Measurements from ENCODE around the gene BUD13.

Gene BUD13

GRCh38 chr11:116819049-116819448, 46.3 kb upstream of the BUD13 start:
- Histone ChIP-seq H4K20me1 (ENCODE audit: insufficient read depth, low read length, poor library complexity, severe bottlenecking) (no peaks in the 10 kb centered on the region), H3K9ac (ENCODE audit: low read depth, low read length, poor library complexity, severe bottlenecking) (no peak overlapping the region), H3K27me3 (ENCODE audit: insufficient read depth, low read length, poor library complexity, severe bottlenecking) (no peaks in the 10 kb centered on the region), H3F3A (ENCODE audit: low read depth) (no peaks in the 10 kb centered on the region; the same call in 1 of the 2 replicates), H3K9me2 (replicated peaks; ENCODE audit: low read depth, low read length) (no peaks in the 10 kb centered on the region), H3K36me3 (ENCODE audit: insufficient read depth, low read length) (no peaks in the 10 kb centered on the region), H3K9me3 (ENCODE audit: insufficient read depth, low read depth, low read length) (no peaks in the 10 kb centered on the region), H3K4me3 (ENCODE audit: low read length, poor library complexity, severe bottlenecking) (no peak overlapping the region), H2AFZ (ENCODE audit: low read length) (no peak overlapping the region), H3K4me1 (ENCODE audit: insufficient read depth, low read length, poor library complexity, severe bottlenecking) (no peaks in the 10 kb centered on the region), H3K4me2 (ENCODE audit: low read depth, low read length, poor library complexity, severe bottlenecking) (no peak overlapping the region), H3K79me2 (ENCODE audit: insufficient read depth, low read length) (no peaks in the 10 kb centered on the region)
- TF ChIP-seq CTCF (conservative IDR thresholded peaks at IDR 0.05; ENCODE audit: low read length) (no peak), EZH2phosphoT487 (IDR thresholded peaks at IDR 0.05; ENCODE audit: borderline replicate concordance) (no peak)

GRCh38 chr11:116814502-116814901, 41.7 kb upstream of the BUD13 start:
- H3K79me2 ChIP-seq (ENCODE audit: insufficient read depth, low read length): no peaks in the 10 kb centered on the region

GRCh38 chr11:116813781-116814471, 41.1 kb upstream of the BUD13 start:
- H3K9ac ChIP-seq (ENCODE audit: low read depth, low read length, poor library complexity, severe bottlenecking): no peak overlapping the region
- H2AFZ ChIP-seq (ENCODE audit: low read length): no peak overlapping the region
- H3K4me1 ChIP-seq (ENCODE audit: insufficient read depth, low read length, poor library complexity, severe bottlenecking): no peaks in the 10 kb centered on the region
- H3K27me3 ChIP-seq (ENCODE audit: insufficient read depth, low read length, poor library complexity, severe bottlenecking): no peaks in the 10 kb centered on the region
- H3K4me2 ChIP-seq (ENCODE audit: low read depth, low read length, poor library complexity, severe bottlenecking): no peak overlapping the region
- H3F3A ChIP-seq (ENCODE audit: low read depth): no peaks in the 10 kb centered on the region; the same call in 1 of the 2 replicates
- H3K79me2 ChIP-seq (ENCODE audit: insufficient read depth, low read length): no peaks in the 10 kb centered on the region
- no peaks in the 10 kb centered on the region for H3K36me3 ChIP-seq (ENCODE audit: insufficient read depth, low read length)
- H4K20me1 ChIP-seq (ENCODE audit: insufficient read depth, low read length, poor library complexity, severe bottlenecking): no peaks in the 10 kb centered on the region
- no peak overlapping the region for H3K4me3 ChIP-seq (ENCODE audit: low read length, poor library complexity, severe bottlenecking)
- H3K9me2 ChIP-seq (replicated peaks; ENCODE audit: low read depth, low read length): no peaks in the 10 kb centered on the region
- no peak for TF ChIP-seq CTCF (conservative IDR thresholded peaks at IDR 0.05; ENCODE audit: low read length)
- no peak for TF ChIP-seq EZH2phosphoT487 (IDR thresholded peaks at IDR 0.05; ENCODE audit: borderline replicate concordance)
- no peaks in the 10 kb centered on the region for H3K9me3 ChIP-seq (ENCODE audit: insufficient read depth, low read depth, low read length)

More at GRCh38 chr11:116814502-116814901, 41.7 kb upstream of the BUD13 start:
- no peaks in the 10 kb centered on the region for H3K27me3 ChIP-seq (ENCODE audit: insufficient read depth, low read length, poor library complexity, severe bottlenecking)
- no peaks in the 10 kb centered on the region for H3K9me2 ChIP-seq (replicated peaks; ENCODE audit: low read depth, low read length)
- no peak overlapping the region for H3K4me2 ChIP-seq (ENCODE audit: low read depth, low read length, poor library complexity, severe bottlenecking)
- H3K36me3 ChIP-seq (ENCODE audit: insufficient read depth, low read length): no peaks in the 10 kb centered on the region
- TF ChIP-seq CTCF (conservative IDR thresholded peaks at IDR 0.05; ENCODE audit: low read length) (no peak), EZH2phosphoT487 (IDR thresholded peaks at IDR 0.05; ENCODE audit: borderline replicate concordance) (no peak)
- no peak overlapping the region for H2AFZ ChIP-seq (ENCODE audit: low read length)
- H3K9me3 ChIP-seq (ENCODE audit: insufficient read depth, low read depth, low read length): no peaks in the 10 kb centered on the region
- no peak overlapping the region for H3K9ac ChIP-seq (ENCODE audit: low read depth, low read length, poor library complexity, severe bottlenecking)
- no peaks in the 10 kb centered on the region; the same call in 1 of the 2 replicates for H3F3A ChIP-seq (ENCODE audit: low read depth)
- H4K20me1 ChIP-seq (ENCODE audit: insufficient read depth, low read length, poor library complexity, severe bottlenecking): no peaks in the 10 kb centered on the region
- H3K4me1 ChIP-seq (ENCODE audit: insufficient read depth, low read length, poor library complexity, severe bottlenecking): no peaks in the 10 kb centered on the region
- no peak overlapping the region for H3K4me3 ChIP-seq (ENCODE audit: low read length, poor library complexity, severe bottlenecking)
